Esophagus squamous epithelium (tissue), 4 donors: ENCODE data around the gene GPC3.

Experiments
- CTCF ChIP-seq, 6 experiments: fragments of 450-650 bp in 4 of 6; fragments of 200-600 bp in 2 of 6; sonication (generic) in 2 of 6; IDR thresholded peaks; one replicate each; pipeline ENCODE4 v1.5.1; 2016 to 2019; ENCODE audit warnings: antibody characterized with exemption in 6 of 6, mild to moderate bottlenecking in 4 of 6, moderate library complexity in 4 of 6
- POLR2A ChIP-seq, 4 donors: fragments of 450-650 bp; IDR thresholded peaks; one replicate each; pipeline ENCODE4 v1.6.1; 2017; ENCODE audit warnings: antibody characterized with exemption in 4 of 4, mild to moderate bottlenecking in 4 of 4, moderate library complexity in 3 of 4

- no peak for TF ChIP-seq CTCF (IDR thresholded peaks at IDR 0.05)
- TF ChIP-seq POLR2A (IDR thresholded peaks at IDR 0.05) = no peak
Measured at GRCh38 chrX:133953078-133953477, 32.3 kb downstream of the GPC3 start.
